ENCODE measurements around the gene RAB12.

RAB12 gene

DNA sequence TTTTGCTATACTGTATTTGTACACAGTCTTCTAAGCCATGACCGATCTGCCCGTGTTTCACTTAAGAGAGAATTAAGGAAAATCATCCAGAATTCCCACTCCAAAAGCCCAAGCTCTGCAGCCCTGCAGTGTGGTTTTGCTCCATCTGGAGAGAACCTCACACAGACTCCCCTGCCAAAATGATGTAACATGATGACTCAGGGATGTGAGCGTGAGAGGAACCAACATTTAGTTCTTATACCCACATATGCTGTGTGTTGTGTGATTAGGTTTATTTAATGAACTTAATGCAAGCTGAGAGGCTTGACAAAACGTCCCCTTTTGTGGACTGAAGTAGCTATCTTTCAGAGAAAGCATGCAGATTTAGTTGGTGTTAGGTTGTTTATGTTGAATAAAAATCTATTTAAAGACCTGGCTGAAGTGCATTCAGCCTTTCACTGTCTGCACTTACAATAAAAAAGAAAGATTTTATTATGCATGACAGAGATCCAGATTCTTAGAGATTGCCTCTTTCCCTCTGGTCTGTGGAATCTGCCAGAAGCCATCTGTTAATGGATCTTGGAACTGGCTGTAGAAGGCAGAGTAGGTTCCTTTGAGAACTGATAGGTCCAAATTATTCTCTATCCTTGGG lies 6.3 kb downstream of the RAB12 start:
- Histone ChIP-seq H3K4me2 (no peak overlapping the region), H3K4me1 (ENCODE audit: low read depth, poor library complexity, severe bottlenecking) (peaks cover 37% of the 10 kb centered on the region)

DNA sequence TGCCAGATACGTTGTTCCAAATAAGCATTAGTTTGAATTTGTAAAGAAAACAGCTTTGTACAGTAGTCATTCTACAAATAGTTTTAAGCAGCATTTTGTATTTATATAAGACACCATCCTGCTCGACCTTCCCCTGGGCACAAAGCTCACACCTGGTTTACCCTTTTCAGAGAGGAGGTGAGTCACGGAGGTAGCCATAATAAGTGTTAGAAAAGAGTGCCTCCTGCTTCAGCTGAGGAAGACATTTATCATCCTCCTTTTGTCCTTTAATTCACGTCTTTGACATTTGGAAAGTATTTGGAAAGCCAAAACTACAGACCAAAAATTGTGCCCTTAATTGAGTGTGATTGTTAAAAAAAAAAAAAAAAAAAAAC lies 6.8 kb downstream of the RAB12 start:
- Histone ChIP-seq H3K4me2 (no peak overlapping the region), H3K9ac (no peak overlapping the region), H2AFZ (ENCODE audit: low read depth) (no peak overlapping the region), H3K79me2 (ENCODE audit: insufficient read depth, low read depth) (peaks cover 89% of the 10 kb centered on the region), H3K4me1 (ENCODE audit: low read depth, poor library complexity, severe bottlenecking) (peaks cover 32% of the 10 kb centered on the region), H3K4me3 (IDR thresholded peaks at IDR 0.05; ENCODE audit: insufficient read depth, low read depth, low read length) (no peak overlapping the region), H4K20me1 (ENCODE audit: insufficient read depth) (peaks cover 14% of the 10 kb centered on the region; the same call in 1 of the 2 replicates), H3K27me3 (ENCODE audit: insufficient read depth, low read depth) (no peaks in the 10 kb centered on the region), H3K27ac (no peak overlapping the region), H3K36me3 (ENCODE audit: insufficient read depth) (no peaks in the 10 kb centered on the region)
- TF ChIP-seq, protein P1, sequence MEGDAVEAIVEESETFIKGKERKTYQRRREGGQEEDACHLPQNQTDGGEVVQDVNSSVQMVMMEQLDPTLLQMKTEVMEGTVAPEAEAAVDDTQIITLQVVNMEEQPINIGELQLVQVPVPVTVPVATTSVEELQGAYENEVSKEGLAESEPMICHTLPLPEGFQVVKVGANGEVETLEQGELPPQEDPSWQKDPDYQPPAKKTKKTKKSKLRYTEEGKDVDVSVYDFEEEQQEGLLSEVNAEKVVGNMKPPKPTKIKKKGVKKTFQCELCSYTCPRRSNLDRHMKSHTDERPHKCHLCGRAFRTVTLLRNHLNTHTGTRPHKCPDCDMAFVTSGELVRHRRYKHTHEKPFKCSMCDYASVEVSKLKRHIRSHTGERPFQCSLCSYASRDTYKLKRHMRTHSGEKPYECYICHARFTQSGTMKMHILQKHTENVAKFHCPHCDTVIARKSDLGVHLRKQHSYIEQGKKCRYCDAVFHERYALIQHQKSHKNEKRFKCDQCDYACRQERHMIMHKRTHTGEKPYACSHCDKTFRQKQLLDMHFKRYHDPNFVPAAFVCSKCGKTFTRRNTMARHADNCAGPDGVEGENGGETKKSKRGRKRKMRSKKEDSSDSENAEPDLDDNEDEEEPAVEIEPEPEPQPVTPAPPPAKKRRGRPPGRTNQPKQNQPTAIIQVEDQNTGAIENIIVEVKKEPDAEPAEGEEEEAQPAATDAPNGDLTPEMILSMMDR (conservative IDR thresholded peaks at IDR 0.05; ENCODE audit: low read depth, low read length), result no peak

More for the DNA sequence above, 6.3 kb downstream of the RAB12 start:
- Histone ChIP-seq H3K9ac (no peak overlapping the region), H3K36me3 (ENCODE audit: insufficient read depth) (no peaks in the 10 kb centered on the region), H3K27ac (no peak overlapping the region), H3K27me3 (ENCODE audit: insufficient read depth, low read depth) (no peaks in the 10 kb centered on the region), H3K4me3 (IDR thresholded peaks at IDR 0.05; ENCODE audit: insufficient read depth, low read depth, low read length) (no peak overlapping the region), H4K20me1 (ENCODE audit: insufficient read depth) (peaks cover 19% of the 10 kb centered on the region; the same call in 1 of the 2 replicates), H3K79me2 (ENCODE audit: insufficient read depth, low read depth) (peaks cover 89% of the 10 kb centered on the region), H2AFZ (ENCODE audit: low read depth) (no peak overlapping the region)
- TF ChIP-seq, protein P1 (conservative IDR thresholded peaks at IDR 0.05; ENCODE audit: low read depth, low read length), result no peak

- TF ChIP-seq, protein P1 (conservative IDR thresholded peaks at IDR 0.05; ENCODE audit: low read depth, low read length), result no peak
- Histone ChIP-seq H3K9ac (no peak overlapping the region), H3K36me3 (ENCODE audit: insufficient read depth) (no peaks in the 10 kb centered on the region), H4K20me1 (ENCODE audit: insufficient read depth) (peaks cover under 1% of the 10 kb centered on the region; the same call in 1 of the 2 replicates), H3K79me2 (ENCODE audit: insufficient read depth, low read depth) (peaks cover 85% of the 10 kb centered on the region), H3K4me3 (IDR thresholded peaks at IDR 0.05; ENCODE audit: insufficient read depth, low read depth, low read length) (no peak overlapping the region), H3K4me2 (no peak overlapping the region), H3K4me1 (ENCODE audit: low read depth, poor library complexity, severe bottlenecking) (peaks cover 18% of the 10 kb centered on the region), H2AFZ (ENCODE audit: low read depth) (no peak overlapping the region), H3K27ac (no peak overlapping the region), H3K27me3 (ENCODE audit: insufficient read depth, low read depth) (no peaks in the 10 kb centered on the region)
Observed at GRCh38 chr18:8617907-8618306, 8.7 kb downstream of the RAB12 start.

- Histone ChIP-seq H3K27me3 (ENCODE audit: insufficient read depth, low read depth) (no peaks in the 10 kb centered on the region), H3K79me2 (ENCODE audit: insufficient read depth, low read depth) (peaks cover 74% of the 10 kb centered on the region), H3K4me2 (no peak overlapping the region), H2AFZ (ENCODE audit: low read depth) (no peak overlapping the region), H3K4me1 (ENCODE audit: low read depth, poor library complexity, severe bottlenecking) (peaks cover 21% of the 10 kb centered on the region), H3K4me3 (IDR thresholded peaks at IDR 0.05; ENCODE audit: insufficient read depth, low read depth, low read length) (no peak overlapping the region), H4K20me1 (ENCODE audit: insufficient read depth) (no peaks in the 10 kb centered on the region; the same call in 1 of the 2 replicates), H3K27ac (no peak overlapping the region), H3K36me3 (ENCODE audit: insufficient read depth) (no peaks in the 10 kb centered on the region), H3K9ac (no peak overlapping the region)
- TF ChIP-seq, protein P1 (conservative IDR thresholded peaks at IDR 0.05; ENCODE audit: low read depth, low read length), result no peak
Observed at GRCh38 chr18:8619041-8619440, 9.8 kb downstream of the RAB12 start.
